Measurements from ENCODE around the gene HDAC4.

The HDAC4 gene

DNA sequence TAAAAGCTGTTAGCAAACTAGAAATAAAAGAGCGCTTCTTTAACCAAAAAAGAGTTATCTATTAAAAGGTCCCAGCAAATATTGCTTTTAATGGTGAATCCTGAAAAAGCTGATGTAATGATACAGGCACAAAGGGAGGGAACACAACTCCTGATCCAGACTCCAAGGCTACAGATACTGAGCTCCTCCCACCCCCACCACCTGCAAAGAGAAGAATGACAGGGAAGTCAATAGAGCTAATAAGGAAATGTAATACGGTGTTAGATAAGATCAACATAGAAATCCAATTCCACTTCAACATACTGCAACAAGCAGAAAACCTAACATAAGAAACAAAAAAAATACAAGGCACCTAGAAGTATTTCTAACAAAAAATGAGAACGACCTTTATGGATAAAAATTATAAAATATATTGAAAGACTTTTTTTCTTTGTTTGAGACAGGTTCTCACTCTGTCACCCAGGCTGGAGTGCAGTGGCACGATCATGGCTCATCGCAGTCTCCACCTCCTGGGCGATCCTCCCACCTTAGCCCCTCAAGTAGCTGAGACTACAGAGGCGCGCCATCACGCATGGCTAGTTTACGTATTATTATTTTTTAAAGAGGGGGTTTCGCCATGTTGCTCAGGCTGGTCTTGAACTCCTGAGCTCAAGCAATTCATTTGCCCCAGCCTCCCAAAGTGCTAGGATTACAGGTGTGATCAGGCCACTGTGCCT lies 192.2 kb downstream of the HDAC4 start:
- Histone ChIP-seq H3K9me3 (ENCODE audit: control insufficient read depth, low read length) (no peaks in the 10 kb centered on the region), H3K36me3 (ENCODE audit: control insufficient read depth, insufficient read depth, low read length) (no peaks in the 10 kb centered on the region), H3K4me3 (ENCODE audit: low read length) (no peak overlapping the region), H3K27me3 (ENCODE audit: control insufficient read depth, insufficient read depth, low read length) (no peaks in the 10 kb centered on the region), H3K4me1 (ENCODE audit: control insufficient read depth, insufficient read depth, low read length) (peaks cover 11% of the 10 kb centered on the region), H3K9ac (ENCODE audit: low read length) (no peak overlapping the region)

DNA sequence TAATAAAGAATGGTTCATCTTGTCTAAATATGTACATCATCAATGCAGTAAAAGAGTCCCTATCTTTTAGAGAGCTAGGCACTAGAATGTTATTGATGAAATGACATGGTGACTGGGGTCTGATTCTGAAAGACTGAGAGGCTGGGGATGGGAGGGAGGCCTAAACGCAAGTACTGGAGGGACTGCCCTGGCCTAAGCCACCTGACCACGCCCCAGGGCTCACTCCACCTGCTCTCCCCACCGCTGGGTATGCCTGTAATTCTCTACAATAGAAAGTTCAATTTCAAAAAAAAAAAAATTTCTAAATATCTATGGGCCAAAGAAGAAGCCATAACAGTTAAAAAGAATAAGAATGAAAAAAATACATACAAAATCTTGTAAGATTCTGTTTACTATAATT lies 194.0 kb downstream of the HDAC4 start:
- no peaks in the 10 kb centered on the region for H3K9me3 ChIP-seq (ENCODE audit: control insufficient read depth, low read length)
- H3K4me3 ChIP-seq (ENCODE audit: low read length) = no peak overlapping the region
- no peaks in the 10 kb centered on the region for H3K4me1 ChIP-seq (ENCODE audit: control insufficient read depth, insufficient read depth, low read length)
- H3K27me3 ChIP-seq (ENCODE audit: control insufficient read depth, insufficient read depth, low read length) = no peaks in the 10 kb centered on the region
- H3K36me3 ChIP-seq (ENCODE audit: control insufficient read depth, insufficient read depth, low read length) = peaks cover 4% of the 10 kb centered on the region
- H3K9ac ChIP-seq (ENCODE audit: low read length) = no peak overlapping the region

DNA sequence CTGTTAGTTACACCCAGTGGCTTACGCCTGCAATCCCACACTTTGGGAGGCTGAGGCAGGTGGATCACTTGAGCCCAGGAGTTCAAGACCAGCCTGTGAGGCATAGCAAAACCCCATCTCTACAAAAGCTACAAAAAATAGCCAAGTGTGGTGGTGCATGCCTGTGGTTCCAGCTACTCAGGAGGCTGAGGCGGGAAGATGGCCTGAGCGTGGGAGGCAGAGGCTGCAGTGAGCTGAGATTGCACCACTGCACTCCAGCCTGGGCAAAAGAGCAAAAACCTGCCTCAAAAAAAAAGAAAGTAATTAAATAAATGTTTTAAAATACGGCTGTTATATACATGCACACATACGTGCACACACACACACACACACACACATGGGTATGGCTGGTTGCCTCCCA lies 194.8 kb downstream of the HDAC4 start:
- peaks cover 4% of the 10 kb centered on the region for H3K36me3 ChIP-seq (ENCODE audit: control insufficient read depth, insufficient read depth, low read length)
- H3K4me1 ChIP-seq (ENCODE audit: control insufficient read depth, insufficient read depth, low read length) = no peaks in the 10 kb centered on the region
- H3K27me3 ChIP-seq (ENCODE audit: control insufficient read depth, insufficient read depth, low read length) = no peaks in the 10 kb centered on the region
- H3K9ac ChIP-seq (ENCODE audit: low read length) = no peak overlapping the region
- H3K9me3 ChIP-seq (ENCODE audit: control insufficient read depth, low read length) = no peaks in the 10 kb centered on the region
- no peak overlapping the region for H3K4me3 ChIP-seq (ENCODE audit: low read length)

DNA sequence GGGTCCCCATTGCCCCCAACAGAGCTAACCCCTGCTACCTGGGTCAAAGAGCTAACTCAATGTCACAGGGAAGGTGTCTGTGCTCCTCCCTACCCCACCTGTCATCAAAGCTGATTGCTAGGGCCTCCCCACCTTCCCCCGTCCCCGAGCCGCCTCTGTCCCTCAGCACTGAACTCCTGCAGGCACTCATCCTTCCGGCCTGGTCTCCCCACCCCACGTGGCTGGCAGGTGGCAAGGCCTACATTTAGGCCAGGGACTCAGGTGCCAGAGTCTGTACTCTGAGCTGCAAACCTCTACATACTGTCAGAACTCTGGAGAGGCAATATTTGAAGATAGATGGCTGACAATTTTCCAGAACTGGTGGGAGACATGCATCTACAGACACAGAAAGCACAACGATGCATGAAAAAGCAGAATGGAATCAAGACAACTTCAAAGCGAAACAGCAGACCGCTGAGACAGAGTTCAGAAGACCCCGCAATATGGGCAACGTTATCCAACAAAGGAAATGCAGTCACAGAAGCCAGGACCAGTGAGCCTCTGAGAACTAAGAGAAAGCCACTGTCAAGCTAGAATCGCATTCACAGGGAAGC lies 195.8 kb downstream of the HDAC4 start:
- H3K9me3 ChIP-seq (ENCODE audit: control insufficient read depth, low read length) = no peaks in the 10 kb centered on the region

DNA sequence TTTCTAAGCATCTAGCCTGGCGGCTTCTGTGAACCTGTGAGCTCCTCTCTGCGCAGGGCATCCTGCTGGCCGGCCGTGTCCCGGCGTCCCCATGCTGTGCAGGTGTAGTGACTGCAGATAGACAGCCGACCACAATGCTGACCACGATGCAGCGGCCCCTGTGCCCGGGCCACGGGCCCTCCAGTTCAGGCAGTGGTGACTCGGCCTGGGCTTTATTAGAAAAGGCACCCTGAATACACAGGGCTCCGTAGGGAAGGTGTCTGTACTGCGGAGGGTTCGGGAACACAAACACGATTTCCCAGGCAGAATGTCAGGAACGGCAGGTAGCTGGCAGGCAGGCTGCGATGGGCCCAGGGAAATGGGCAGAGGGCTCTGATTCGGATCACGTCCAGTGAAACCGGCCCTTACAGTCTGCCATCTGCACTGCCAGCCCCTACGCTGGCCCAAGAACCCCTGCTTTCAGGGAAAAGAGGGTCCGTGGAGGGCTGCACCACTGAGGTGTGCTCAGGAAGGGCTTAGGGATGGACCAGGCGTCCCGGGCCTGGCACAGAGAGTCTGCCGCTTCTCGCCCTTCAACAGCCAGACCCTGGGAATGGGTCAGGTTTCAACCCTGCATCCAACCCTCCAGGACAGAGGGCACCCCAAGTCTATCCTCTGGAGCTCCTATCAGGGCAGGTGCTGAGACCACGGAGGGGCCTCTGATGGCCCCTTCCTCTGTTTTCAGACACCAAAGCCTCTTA lies 196.5 kb downstream of the HDAC4 start:
- no peaks in the 10 kb centered on the region for H3K27me3 ChIP-seq (ENCODE audit: control insufficient read depth, insufficient read depth, low read length)
- no peaks in the 10 kb centered on the region for H3K4me1 ChIP-seq (ENCODE audit: control insufficient read depth, insufficient read depth, low read length)
- no peak overlapping the region for H3K4me3 ChIP-seq (ENCODE audit: low read length)
- no peak overlapping the region for H3K9ac ChIP-seq (ENCODE audit: low read length)
- no peaks in the 10 kb centered on the region for H3K9me3 ChIP-seq (ENCODE audit: control insufficient read depth, low read length)
- peaks cover 4% of the 10 kb centered on the region for H3K36me3 ChIP-seq (ENCODE audit: control insufficient read depth, insufficient read depth, low read length)

More for the DNA sequence above, 195.8 kb downstream of the HDAC4 start:
- Histone ChIP-seq H3K4me3 (ENCODE audit: low read length) (no peak overlapping the region), H3K36me3 (ENCODE audit: control insufficient read depth, insufficient read depth, low read length) (peaks cover 4% of the 10 kb centered on the region), H3K9ac (ENCODE audit: low read length) (no peak overlapping the region), H3K4me1 (ENCODE audit: control insufficient read depth, insufficient read depth, low read length) (no peaks in the 10 kb centered on the region), H3K27me3 (ENCODE audit: control insufficient read depth, insufficient read depth, low read length) (no peaks in the 10 kb centered on the region)

DNA sequence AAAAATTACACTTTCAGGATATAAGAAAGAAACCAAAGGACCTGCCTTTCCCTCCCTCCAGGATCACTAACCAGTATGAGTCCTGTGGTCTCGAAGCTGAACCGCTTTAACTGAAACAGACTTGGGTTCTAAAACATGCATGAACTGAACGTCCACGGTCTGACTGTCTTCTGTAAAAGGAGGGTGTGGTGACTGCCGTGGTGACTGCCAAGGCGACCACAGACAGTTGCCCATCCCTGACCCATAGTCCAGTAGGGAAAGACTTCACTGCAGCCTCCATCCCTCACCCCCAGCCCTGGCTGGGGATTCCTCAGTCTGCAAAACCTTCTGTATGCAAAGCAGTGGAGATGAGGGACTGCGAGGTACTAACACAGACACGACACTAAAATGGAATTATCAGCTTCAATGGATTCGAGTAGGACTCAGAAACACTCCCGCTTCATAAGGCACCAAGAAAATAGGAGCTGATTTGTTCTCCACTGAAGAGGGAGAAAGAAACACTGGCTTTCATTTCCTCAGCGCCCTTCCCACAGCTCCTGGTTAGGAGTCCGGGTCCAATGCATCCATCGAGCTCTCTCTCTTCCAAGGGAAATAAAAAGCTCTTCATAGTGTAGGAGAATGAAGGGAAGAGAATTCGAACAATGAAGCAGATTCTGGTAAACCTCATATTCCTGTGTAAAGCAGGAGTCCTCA lies 197.2 kb downstream of the HDAC4 start:
- H3K4me3 ChIP-seq (ENCODE audit: low read length) = no peak overlapping the region
- no peaks in the 10 kb centered on the region for H3K9me3 ChIP-seq (ENCODE audit: control insufficient read depth, low read length)
- H3K9ac ChIP-seq (ENCODE audit: low read length) = no peak overlapping the region
- no peaks in the 10 kb centered on the region for H3K4me1 ChIP-seq (ENCODE audit: control insufficient read depth, insufficient read depth, low read length)
- no peaks in the 10 kb centered on the region for H3K27me3 ChIP-seq (ENCODE audit: control insufficient read depth, insufficient read depth, low read length)
- peaks cover 4% of the 10 kb centered on the region for H3K36me3 ChIP-seq (ENCODE audit: control insufficient read depth, insufficient read depth, low read length)

DNA sequence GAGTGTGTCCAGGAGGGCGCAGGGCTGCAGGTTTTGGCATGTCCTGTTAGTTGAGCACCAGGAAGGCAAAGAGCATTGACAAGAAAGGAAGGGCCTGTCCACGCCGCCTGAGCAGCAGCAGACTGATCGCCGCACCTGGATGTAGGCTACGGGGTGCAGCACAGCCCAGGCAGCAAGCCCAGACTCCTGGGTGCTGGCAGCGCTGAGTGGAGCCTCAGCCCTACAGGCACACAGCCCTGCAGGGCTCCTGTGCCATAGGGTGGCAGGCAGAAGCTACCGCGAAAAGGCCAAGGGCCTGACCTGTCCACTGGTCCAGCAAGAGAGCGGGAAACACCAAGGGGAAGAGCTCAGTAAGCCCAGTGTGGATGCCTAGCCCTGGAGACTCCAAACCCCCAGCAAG lies 198.0 kb downstream of the HDAC4 start:
- Histone ChIP-seq H3K4me1 (ENCODE audit: control insufficient read depth, insufficient read depth, low read length) (no peaks in the 10 kb centered on the region), H3K9me3 (ENCODE audit: control insufficient read depth, low read length) (no peaks in the 10 kb centered on the region), H3K9ac (ENCODE audit: low read length) (no peak overlapping the region)

DNA sequence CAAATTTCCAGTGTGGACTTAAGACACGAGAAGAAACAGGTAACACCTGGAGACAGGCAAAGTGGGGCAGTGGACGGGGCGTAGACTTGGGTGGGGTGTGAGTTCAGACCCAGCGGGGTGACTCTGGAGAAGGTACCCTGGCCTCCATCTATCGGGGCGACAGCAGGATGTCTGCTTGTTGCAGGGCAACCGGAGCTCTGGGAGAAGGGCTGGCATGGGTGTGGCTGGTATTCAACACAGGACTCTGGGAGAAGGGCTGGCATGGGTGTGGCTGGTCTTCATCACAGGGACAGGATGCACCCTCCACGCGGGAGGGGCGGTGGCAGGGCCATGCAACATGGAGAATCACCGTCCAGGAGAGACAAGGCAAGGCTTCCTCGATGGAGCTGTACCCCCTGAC lies 198.5 kb downstream of the HDAC4 start:
- no peak overlapping the region for H3K9ac ChIP-seq (ENCODE audit: low read length)
- H3K4me3 ChIP-seq (ENCODE audit: low read length) = no peak overlapping the region
- peaks cover 4% of the 10 kb centered on the region for H3K36me3 ChIP-seq (ENCODE audit: control insufficient read depth, insufficient read depth, low read length)
- H3K9me3 ChIP-seq (ENCODE audit: control insufficient read depth, low read length) = no peaks in the 10 kb centered on the region
- no peaks in the 10 kb centered on the region for H3K4me1 ChIP-seq (ENCODE audit: control insufficient read depth, insufficient read depth, low read length)
- no peaks in the 10 kb centered on the region for H3K27me3 ChIP-seq (ENCODE audit: control insufficient read depth, insufficient read depth, low read length)

More for the DNA sequence above, 198.0 kb downstream of the HDAC4 start:
- H3K27me3 ChIP-seq (ENCODE audit: control insufficient read depth, insufficient read depth, low read length) = no peaks in the 10 kb centered on the region
- peaks cover 4% of the 10 kb centered on the region for H3K36me3 ChIP-seq (ENCODE audit: control insufficient read depth, insufficient read depth, low read length)
- no peak overlapping the region for H3K4me3 ChIP-seq (ENCODE audit: low read length)

DNA sequence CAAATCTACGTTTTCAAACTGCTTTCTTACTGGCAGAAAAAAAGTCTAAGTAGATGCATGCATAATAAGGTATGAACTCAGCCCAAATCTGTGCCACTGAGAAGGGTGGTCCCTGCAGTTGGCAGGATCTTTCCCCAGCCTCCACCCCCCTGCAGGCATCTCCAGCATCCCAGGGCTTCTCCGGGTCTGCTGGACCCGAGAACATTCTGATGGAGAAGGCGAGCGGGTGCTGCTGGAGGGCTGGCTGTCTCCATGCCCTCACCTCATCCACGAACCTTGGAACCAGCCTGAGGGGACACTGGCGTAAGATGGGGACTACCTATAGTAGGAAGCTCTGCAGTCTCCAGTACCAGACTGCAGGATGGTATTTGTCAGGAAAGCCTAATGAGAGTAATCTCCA lies 198.9 kb downstream of the HDAC4 start:
- Histone ChIP-seq H3K9ac (ENCODE audit: low read length) (no peak overlapping the region), H3K36me3 (ENCODE audit: control insufficient read depth, insufficient read depth, low read length) (peaks cover 4% of the 10 kb centered on the region), H3K27me3 (ENCODE audit: control insufficient read depth, insufficient read depth, low read length) (no peaks in the 10 kb centered on the region), H3K9me3 (ENCODE audit: control insufficient read depth, low read length) (no peaks in the 10 kb centered on the region), H3K4me1 (ENCODE audit: control insufficient read depth, insufficient read depth, low read length) (no peaks in the 10 kb centered on the region), H3K4me3 (ENCODE audit: low read length) (no peak overlapping the region)

DNA sequence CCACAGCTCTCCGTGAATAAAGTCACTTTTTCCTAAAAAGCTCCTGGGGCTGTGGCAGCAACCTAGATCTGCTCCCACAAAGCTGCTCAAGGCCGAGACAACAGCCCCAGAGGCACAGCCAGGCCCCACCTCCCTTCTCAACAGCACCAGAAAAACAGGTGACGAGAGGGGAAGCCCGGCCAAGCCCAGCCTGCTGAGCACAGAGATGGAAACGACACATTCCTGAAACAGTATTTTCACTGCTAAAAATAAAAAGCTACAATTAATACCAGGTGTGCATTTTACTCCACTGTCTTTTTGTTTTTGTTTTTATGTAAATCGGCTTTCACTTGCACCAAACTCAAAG lies 199.3 kb downstream of the HDAC4 start:
- H3K9me3 ChIP-seq (ENCODE audit: control insufficient read depth, low read length) = no peaks in the 10 kb centered on the region
- H3K9ac ChIP-seq (ENCODE audit: low read length) = no peak overlapping the region
- H3K36me3 ChIP-seq (ENCODE audit: control insufficient read depth, insufficient read depth, low read length) = peaks cover 4% of the 10 kb centered on the region
- H3K27me3 ChIP-seq (ENCODE audit: control insufficient read depth, insufficient read depth, low read length) = no peaks in the 10 kb centered on the region
- H3K4me3 ChIP-seq (ENCODE audit: low read length) = no peak overlapping the region
- H3K4me1 ChIP-seq (ENCODE audit: control insufficient read depth, insufficient read depth, low read length) = no peaks in the 10 kb centered on the region

DNA sequence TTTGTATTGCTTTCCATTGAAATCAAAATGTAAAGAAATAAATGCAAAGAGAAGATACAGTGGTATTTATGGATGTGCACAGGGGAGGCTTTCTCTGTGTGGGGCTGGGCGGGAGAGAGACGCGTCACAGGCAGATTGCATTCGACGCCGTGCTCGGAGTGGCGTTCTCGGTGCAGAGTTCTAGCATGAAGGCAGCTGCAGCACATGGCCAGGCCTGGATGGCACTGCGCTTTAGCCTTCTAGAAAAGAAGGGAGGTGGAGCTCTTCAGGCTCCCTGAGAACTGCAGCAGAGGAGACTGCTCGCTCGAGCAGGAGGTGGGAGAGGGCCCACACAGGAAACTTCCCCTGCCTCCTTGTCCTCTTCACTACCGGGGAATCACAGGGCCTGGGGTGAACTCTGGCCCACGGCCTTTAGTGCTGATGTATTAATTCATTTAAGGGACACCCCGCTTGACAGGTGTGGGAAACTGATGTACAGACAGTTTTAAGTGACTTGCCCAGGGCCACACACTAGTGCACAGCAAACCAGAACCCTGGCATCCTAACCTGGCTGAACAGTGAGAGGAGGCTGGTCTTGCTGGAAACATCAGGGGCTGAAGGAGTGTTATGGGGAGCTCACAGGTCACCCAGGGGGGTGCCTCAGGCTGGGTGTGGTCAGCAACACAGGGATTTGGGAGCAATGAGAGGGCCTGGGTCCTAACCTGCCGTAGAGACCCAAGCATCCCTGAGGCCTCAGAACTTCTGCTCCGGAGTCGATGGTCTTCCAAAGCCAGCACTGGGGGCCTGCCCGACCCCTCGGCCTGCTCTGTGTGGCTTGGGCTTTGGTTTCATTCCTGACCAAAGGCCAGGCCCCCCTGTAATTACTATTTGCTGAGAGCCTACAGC lies 199.9 kb downstream of the HDAC4 start:
- H3K4me3 ChIP-seq (ENCODE audit: low read length) = no peak overlapping the region
- no peaks in the 10 kb centered on the region for H3K4me1 ChIP-seq (ENCODE audit: control insufficient read depth, insufficient read depth, low read length)
- no peaks in the 10 kb centered on the region for H3K27me3 ChIP-seq (ENCODE audit: control insufficient read depth, insufficient read depth, low read length)
- no peak overlapping the region for H3K9ac ChIP-seq (ENCODE audit: low read length)
- H3K9me3 ChIP-seq (ENCODE audit: control insufficient read depth, low read length) = no peaks in the 10 kb centered on the region
- H3K36me3 ChIP-seq (ENCODE audit: control insufficient read depth, insufficient read depth, low read length) = peaks cover 4% of the 10 kb centered on the region

All from mucosa of stomach (tissue), 1 donor.